Measurements from ENCODE around the gene TRIM3. TPM values are rescaled to one million over a fixed set of nuclear protein-coding genes. Genes with fewer than 3 reads are reported as not detected.

Gene TRIM3
- total and polyA plus RNA-seq, 2 experiments from 2014 or later = 7.9 to 21.1 TPM

- TF ChIP-seq, protein P1, sequence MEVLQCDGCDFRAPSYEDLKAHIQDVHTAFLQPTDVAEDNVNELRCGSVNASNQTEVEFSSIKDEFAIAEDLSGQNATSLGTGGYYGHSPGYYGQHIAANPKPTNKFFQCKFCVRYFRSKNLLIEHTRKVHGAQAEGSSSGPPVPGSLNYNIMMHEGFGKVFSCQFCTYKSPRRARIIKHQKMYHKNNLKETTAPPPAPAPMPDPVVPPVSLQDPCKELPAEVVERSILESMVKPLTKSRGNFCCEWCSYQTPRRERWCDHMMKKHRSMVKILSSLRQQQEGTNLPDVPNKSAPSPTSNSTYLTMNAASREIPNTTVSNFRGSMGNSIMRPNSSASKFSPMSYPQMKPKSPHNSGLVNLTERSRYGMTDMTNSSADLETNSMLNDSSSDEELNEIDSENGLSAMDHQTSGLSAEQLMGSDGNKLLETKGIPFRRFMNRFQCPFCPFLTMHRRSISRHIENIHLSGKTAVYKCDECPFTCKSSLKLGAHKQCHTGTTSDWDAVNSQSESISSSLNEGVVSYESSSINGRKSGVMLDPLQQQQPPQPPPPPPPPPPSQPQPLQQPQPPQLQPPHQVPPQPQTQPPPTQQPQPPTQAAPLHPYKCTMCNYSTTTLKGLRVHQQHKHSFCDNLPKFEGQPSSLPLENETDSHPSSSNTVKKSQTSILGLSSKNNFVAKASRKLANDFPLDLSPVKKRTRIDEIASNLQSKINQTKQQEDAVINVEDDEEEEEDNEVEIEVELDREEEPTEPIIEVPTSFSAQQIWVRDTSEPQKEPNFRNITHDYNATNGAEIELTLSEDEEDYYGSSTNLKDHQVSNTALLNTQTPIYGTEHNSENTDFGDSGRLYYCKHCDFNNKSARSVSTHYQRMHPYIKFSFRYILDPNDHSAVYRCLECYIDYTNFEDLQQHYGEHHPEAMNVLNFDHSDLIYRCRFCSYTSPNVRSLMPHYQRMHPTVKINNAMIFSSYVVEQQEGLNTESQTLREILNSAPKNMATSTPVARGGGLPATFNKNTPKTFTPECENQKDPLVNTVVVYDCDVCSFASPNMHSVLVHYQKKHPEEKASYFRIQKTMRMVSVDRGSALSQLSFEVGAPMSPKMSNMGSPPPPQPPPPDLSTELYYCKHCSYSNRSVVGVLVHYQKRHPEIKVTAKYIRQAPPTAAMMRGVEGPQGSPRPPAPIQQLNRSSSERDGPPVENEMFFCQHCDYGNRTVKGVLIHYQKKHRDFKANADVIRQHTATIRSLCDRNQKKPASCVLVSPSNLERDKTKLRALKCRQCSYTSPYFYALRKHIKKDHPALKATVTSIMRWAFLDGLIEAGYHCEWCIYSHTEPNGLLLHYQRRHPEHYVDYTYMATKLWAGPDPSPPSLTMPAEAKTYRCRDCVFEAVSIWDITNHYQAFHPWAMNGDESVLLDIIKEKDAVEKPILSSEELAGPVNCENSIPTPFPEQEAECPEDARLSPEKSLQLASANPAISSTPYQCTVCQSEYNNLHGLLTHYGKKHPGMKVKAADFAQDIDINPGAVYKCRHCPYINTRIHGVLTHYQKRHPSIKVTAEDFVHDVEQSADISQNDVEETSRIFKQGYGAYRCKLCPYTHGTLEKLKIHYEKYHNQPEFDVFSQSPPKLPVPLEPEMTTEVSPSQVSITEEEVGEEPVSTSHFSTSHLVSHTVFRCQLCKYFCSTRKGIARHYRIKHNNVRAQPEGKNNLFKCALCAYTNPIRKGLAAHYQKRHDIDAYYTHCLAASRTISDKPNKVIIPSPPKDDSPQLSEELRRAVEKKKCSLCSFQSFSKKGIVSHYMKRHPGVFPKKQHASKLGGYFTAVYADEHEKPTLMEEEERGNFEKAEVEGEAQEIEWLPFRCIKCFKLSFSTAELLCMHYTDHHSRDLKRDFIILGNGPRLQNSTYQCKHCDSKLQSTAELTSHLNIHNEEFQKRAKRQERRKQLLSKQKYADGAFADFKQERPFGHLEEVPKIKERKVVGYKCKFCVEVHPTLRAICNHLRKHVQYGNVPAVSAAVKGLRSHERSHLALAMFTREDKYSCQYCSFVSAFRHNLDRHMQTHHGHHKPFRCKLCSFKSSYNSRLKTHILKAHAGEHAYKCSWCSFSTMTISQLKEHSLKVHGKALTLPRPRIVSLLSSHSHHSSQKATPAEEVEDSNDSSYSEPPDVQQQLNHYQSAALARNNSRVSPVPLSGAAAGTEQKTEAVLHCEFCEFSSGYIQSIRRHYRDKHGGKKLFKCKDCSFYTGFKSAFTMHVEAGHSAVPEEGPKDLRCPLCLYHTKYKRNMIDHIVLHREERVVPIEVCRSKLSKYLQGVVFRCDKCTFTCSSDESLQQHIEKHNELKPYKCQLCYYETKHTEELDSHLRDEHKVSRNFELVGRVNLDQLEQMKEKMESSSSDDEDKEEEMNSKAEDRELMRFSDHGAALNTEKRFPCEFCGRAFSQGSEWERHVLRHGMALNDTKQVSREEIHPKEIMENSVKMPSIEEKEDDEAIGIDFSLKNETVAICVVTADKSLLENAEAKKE (CRISPR knock-in tag; IDR thresholded peaks at IDR 0.05) = no peak
- TF ChIP-seq EZH2phosphoT487 (IDR thresholded peaks at IDR 0.05; ENCODE audit: unreplicated experiment) (no peak), ZNF114 (CRISPR knock-in tag; IDR thresholded peaks at IDR 0.05) (no peak)
- TF ChIP-seq, protein P2, sequence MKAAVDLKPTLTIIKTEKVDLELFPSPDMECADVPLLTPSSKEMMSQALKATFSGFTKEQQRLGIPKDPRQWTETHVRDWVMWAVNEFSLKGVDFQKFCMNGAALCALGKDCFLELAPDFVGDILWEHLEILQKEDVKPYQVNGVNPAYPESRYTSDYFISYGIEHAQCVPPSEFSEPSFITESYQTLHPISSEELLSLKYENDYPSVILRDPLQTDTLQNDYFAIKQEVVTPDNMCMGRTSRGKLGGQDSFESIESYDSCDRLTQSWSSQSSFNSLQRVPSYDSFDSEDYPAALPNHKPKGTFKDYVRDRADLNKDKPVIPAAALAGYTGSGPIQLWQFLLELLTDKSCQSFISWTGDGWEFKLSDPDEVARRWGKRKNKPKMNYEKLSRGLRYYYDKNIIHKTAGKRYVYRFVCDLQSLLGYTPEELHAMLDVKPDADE (IDR thresholded peaks at IDR 0.05) = no peak
These were observed 18.7 kb downstream of the TRIM3 start (continued) for GRCh38 chr11:6455070-6455469.

GRCh38 chr11:6453152-6453551, 20.6 kb downstream of the TRIM3 start:
- H3K4me2 ChIP-seq = no peak overlapping the region
- Mint-ChIP-seq H3K27ac (no peak overlapping the region), H3K4me1 (no peaks in the 10 kb centered on the region), H3K4me3 (no peak overlapping the region), H3K27me3 (ENCODE audit: insufficient read depth, low read depth, poor library complexity) (no peaks in the 10 kb centered on the region), H3K36me3 (ENCODE audit: low read depth) (no peaks in the 10 kb centered on the region), H3K9me3 (no peaks in the 10 kb centered on the region)
- ATAC-seq (no peak), DNase-seq (ENCODE audit: low spot score) (no peak)
- H3K27me3 ChIP-seq (ENCODE audit: insufficient read depth) = no peaks in the 10 kb centered on the region
- no peaks in the 10 kb centered on the region for H3K4me1 ChIP-seq (ENCODE audit: insufficient read depth)
- H3K9me2 ChIP-seq (ENCODE audit: insufficient read depth) = no peaks in the 10 kb centered on the region
- 0 out of 2 replicates have a peak, but pooled peaks cover 3% of the 10 kb centered on the region for H3K36me3 ChIP-seq (ENCODE audit: insufficient read depth)
- H3K4me3 ChIP-seq = no peak overlapping the region
- TF ChIP-seq EZH2phosphoT487 (IDR thresholded peaks at IDR 0.05; ENCODE audit: unreplicated experiment) (no peak), CREB1 (CRISPR knock-in tag; IDR thresholded peaks at IDR 0.05; ENCODE audit: low read depth) (no peak), JUNB (IDR thresholded peaks at IDR 0.05; ENCODE audit: unreplicated experiment) (no peak), REST (IDR thresholded peaks at IDR 0.05; ENCODE audit: unreplicated experiment) (no peak), ZNF114 (CRISPR knock-in tag; IDR thresholded peaks at IDR 0.05) (no peak), STAT1 (IDR thresholded peaks at IDR 0.05; ENCODE audit: unreplicated experiment) (no peak), ZNF331 (CRISPR knock-in tag; IDR thresholded peaks at IDR 0.05; ENCODE audit: low read depth) (no peak), POLR2AphosphoS5 (IDR thresholded peaks at IDR 0.05; ENCODE audit: low read depth) (no peak)
- TF ChIP-seq, protein P3, sequence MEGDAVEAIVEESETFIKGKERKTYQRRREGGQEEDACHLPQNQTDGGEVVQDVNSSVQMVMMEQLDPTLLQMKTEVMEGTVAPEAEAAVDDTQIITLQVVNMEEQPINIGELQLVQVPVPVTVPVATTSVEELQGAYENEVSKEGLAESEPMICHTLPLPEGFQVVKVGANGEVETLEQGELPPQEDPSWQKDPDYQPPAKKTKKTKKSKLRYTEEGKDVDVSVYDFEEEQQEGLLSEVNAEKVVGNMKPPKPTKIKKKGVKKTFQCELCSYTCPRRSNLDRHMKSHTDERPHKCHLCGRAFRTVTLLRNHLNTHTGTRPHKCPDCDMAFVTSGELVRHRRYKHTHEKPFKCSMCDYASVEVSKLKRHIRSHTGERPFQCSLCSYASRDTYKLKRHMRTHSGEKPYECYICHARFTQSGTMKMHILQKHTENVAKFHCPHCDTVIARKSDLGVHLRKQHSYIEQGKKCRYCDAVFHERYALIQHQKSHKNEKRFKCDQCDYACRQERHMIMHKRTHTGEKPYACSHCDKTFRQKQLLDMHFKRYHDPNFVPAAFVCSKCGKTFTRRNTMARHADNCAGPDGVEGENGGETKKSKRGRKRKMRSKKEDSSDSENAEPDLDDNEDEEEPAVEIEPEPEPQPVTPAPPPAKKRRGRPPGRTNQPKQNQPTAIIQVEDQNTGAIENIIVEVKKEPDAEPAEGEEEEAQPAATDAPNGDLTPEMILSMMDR (conservative IDR thresholded peaks at IDR 0.05; ENCODE audit: low read depth in 2 of 2) = no peak
- H3F3A ChIP-seq (replicated peaks; ENCODE audit: low read depth) = no peaks in the 10 kb centered on the region
- no peak overlapping the region for H3K27ac ChIP-seq (ENCODE audit: low read depth)
- H4K20me1 ChIP-seq (replicated peaks; ENCODE audit: insufficient read depth) = no peaks in the 10 kb centered on the region
- no peaks in the 10 kb centered on the region for H3K79me2 ChIP-seq (replicated peaks; ENCODE audit: insufficient read depth)
- no peak overlapping the region for H2AFZ ChIP-seq
